22Rv1 (cell line): ENCODE data around the gene SLX4.

Source experiments
- CTCF ChIP-seq: fragments of 450-650 bp; IDR thresholded peaks from 2 replicates; pipeline ENCODE4 v1.5.1; 2017; ENCODE audit warnings: mild to moderate bottlenecking
- ZFX ChIP-seq: fragments of 450-650 bp; IDR thresholded peaks from 2 replicates; pipeline ENCODE4 v1.6.1; 2017; ENCODE audit warnings: antibody characterized with exemption, borderline replicate concordance

- TF ChIP-seq CTCF = no peak
- no peak for TF ChIP-seq ZFX
Measured at GRCh38 chr16:3587547-3588110, 23.8 kb downstream of the SLX4 start.
